ENCODE results near the gene SPATA22.
"Not testable (repeated sequence)": the region's sequence is repeated elsewhere in the genome, so short reads cannot be mapped to it uniquely, and the experiment has no call there.

SPATA22 gene

GRCh38 chr17:3475251-3475685 lies 3.6 kb upstream of the SPATA22 start:
- TF ChIP-seq CTCF (conservative IDR thresholded peaks at IDR 0.05; ENCODE audit: low read depth): no peak
- ChIA-PET POLR2A (ENCODE audit: low non-redundant PET) (no interaction called here), CTCF (no interaction called here)

GRCh38 chr17:3474212-3474611 lies 2.6 kb upstream of the SPATA22 start:
- TF ChIP-seq CTCF (conservative IDR thresholded peaks at IDR 0.05; ENCODE audit: low read depth): no peak
- CTCF ChIA-PET: no interaction called here
- DNase-seq (ENCODE audit: low spot score): no peak
- POLR2A ChIA-PET (ENCODE audit: low non-redundant PET): no interaction called here
- no peak overlapping the region for H3K27ac ChIP-seq

More at GRCh38 chr17:3475251-3475685, 3.6 kb upstream of the SPATA22 start:
- no peak overlapping the region for H3K27ac ChIP-seq
- DNase-seq (ENCODE audit: low spot score): no peak

- no peak for DNase-seq (ENCODE audit: low spot score)
- POLR2A ChIA-PET (ENCODE audit: low non-redundant PET): no interaction called here
- H3K27ac ChIP-seq: no peak overlapping the region
- no peak for TF ChIP-seq CTCF (conservative IDR thresholded peaks at IDR 0.05; ENCODE audit: low read depth)
- CTCF ChIA-PET: no interaction called here
Measured at GRCh38 chr17:3472137-3472536, 518 bp upstream of the SPATA22 start.

GRCh38 chr17:3469529-3469928 lies 2.1 kb downstream of the SPATA22 start:
- ChIA-PET POLR2A (ENCODE audit: low non-redundant PET) (no interaction called here), CTCF (interaction anchor here (0.6 kb wide), 1 partner anchor 329 kb away, joined by 4 read pairs; no protein-coding TSS in a partner anchor)
- TF ChIP-seq CTCF (conservative IDR thresholded peaks at IDR 0.05; ENCODE audit: low read depth): no peak
- H3K27ac ChIP-seq: no peak overlapping the region
- no peak for DNase-seq (ENCODE audit: low spot score)

GRCh38 chr17:3466355-3466754 lies 5.3 kb downstream of the SPATA22 start:
- POLR2A ChIA-PET (ENCODE audit: low non-redundant PET); H3K27ac ChIP-seq; CTCF ChIA-PET: not testable (repeated sequence)

GRCh38 chr17:3448059-3448665 lies 23.5 kb downstream of the SPATA22 start:
- no peak overlapping the region for H3K27ac ChIP-seq
- no peak for TF ChIP-seq CTCF (conservative IDR thresholded peaks at IDR 0.05; ENCODE audit: low read depth)
- ChIA-PET CTCF (no interaction called here), POLR2A (ENCODE audit: low non-redundant PET) (no interaction called here)
- no peak for DNase-seq (ENCODE audit: low spot score)

More at GRCh38 chr17:3466355-3466754, 5.3 kb downstream of the SPATA22 start:
- DNase-seq (ENCODE audit: low spot score): not testable (repeated sequence)

GRCh38 chr17:3447625-3448024 lies 24.0 kb downstream of the SPATA22 start:
- H3K27ac ChIP-seq: no peak overlapping the region
- CTCF ChIA-PET: no interaction called here
- peak; percentile 13 for DNase-seq (ENCODE audit: low spot score)
- POLR2A ChIA-PET (ENCODE audit: low non-redundant PET): no interaction called here
- TF ChIP-seq CTCF (conservative IDR thresholded peaks at IDR 0.05; ENCODE audit: low read depth): no peak

Data from RWPE1 (cell line).